ENCODE data around the gene RPS21. TPM values are rescaled to one million over a fixed set of nuclear protein-coding genes. Genes with fewer than 3 reads are reported as not detected.

The RPS21 gene
- total RNA-seq, 1 experiment from 2014 or later: 2,488 TPM

DNA sequence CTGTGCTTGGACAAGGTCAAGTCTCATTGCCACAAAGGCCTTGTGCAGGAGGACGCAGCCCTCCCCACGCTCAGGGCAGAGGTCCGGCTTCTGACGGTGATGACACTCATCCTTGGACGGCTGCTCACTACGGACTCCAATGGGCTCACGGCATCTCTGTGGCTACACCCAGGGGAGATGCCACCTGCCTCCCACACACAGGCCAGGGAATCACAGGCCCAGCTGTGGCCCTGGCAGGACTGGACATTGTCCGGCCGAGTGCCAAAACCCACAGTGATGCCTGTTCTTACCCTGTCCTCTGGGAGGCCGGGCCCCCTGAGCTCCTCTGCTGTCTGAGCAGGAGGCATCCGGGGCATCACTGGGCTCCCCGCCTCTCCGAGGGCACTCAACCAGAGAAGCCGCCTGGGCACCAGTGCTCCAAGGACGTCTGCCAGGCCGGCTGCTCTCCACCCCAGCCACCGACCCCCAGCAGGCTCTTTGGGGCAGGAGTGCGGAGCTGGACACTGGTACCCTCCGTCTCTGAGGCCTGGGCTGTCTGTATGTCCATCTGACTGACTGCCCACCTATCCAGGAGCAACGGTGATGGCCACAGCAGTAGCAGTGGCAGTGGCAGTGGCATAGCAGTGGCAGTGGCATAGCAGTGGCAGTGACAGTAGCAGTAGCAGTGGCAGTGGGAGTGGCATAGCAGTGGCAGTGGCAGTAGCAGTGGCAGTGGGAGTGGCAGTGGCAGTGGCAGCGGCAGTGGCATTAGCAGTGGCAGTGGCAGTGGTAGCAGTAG lies 38.6 kb downstream of the RPS21 start:
- no peak overlapping the region for H3K4me2 ChIP-seq (ENCODE audit: low read length)
- ChIA-PET CTCF (interaction anchor here (1.2 to 2.3 kb wide), 2 partner anchors 15 to 75 kb away, joined by 3 to 7 read pairs; no protein-coding TSS in a partner anchor), POLR2A (no interaction called here), RAD21 (ENCODE audit: low non-redundant PET in 1 of 2, low total read pairs in 2 of 2, uncharacterized antibody in 2 of 2, unreplicated experiment in 2 of 2) (no interaction called here)
- no peak overlapping the region for H3K4me3 ChIP-seq (replicated peaks in 1 of 2; ENCODE audit: low read depth in 1 of 2, low read length in 2 of 2)
- TF ChIP-seq ZFX (IDR thresholded peaks at IDR 0.05) (no peak), RAD21 (IDR thresholded peaks at IDR 0.05; ENCODE audit: low read depth) (no peak), POLR2A (IDR thresholded peaks at IDR 0.05; ENCODE audit: borderline replicate concordance, extremely low read depth, insufficient read depth, insufficient read length) (no peak), ELF1 (IDR thresholded peaks at IDR 0.05; ENCODE audit: borderline replicate concordance, low read depth) (no peak), TCF7L2 (IDR thresholded peaks at IDR 0.05; ENCODE audit: borderline replicate concordance, extremely low read depth, insufficient read depth, insufficient read length) (no peak), SP1 (IDR thresholded peaks at IDR 0.05; ENCODE audit: low read depth) (no peak), JUND (IDR thresholded peaks at IDR 0.05) (no peak), CBX3 (IDR thresholded peaks at IDR 0.05; ENCODE audit: low read depth) (no peak), CEBPB (IDR thresholded peaks at IDR 0.05; ENCODE audit: low read depth) (no peak), FOSL1 (IDR thresholded peaks at IDR 0.05; ENCODE audit: low read depth) (no peak), SRF (IDR thresholded peaks at IDR 0.05; ENCODE audit: low read depth) (no peak), POLR2AphosphoS5 (IDR thresholded peaks at IDR 0.05; ENCODE audit: low read depth, low read length) (no peak), EGR1 (IDR thresholded peaks at IDR 0.05; ENCODE audit: low read depth) (no peak), ZNF274 (IDR thresholded peaks at IDR 0.05; ENCODE audit: low read depth, low read length) (no peak), EZH2 (IDR thresholded peaks at IDR 0.05) (no peak), SIN3A (IDR thresholded peaks at IDR 0.05; ENCODE audit: low read depth) (no peak)
- TF ChIP-seq, protein P1, sequence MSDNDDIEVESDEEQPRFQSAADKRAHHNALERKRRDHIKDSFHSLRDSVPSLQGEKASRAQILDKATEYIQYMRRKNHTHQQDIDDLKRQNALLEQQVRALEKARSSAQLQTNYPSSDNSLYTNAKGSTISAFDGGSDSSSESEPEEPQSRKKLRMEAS (IDR thresholded peaks at IDR 0.05): no peak
- TF ChIP-seq, protein P2, sequence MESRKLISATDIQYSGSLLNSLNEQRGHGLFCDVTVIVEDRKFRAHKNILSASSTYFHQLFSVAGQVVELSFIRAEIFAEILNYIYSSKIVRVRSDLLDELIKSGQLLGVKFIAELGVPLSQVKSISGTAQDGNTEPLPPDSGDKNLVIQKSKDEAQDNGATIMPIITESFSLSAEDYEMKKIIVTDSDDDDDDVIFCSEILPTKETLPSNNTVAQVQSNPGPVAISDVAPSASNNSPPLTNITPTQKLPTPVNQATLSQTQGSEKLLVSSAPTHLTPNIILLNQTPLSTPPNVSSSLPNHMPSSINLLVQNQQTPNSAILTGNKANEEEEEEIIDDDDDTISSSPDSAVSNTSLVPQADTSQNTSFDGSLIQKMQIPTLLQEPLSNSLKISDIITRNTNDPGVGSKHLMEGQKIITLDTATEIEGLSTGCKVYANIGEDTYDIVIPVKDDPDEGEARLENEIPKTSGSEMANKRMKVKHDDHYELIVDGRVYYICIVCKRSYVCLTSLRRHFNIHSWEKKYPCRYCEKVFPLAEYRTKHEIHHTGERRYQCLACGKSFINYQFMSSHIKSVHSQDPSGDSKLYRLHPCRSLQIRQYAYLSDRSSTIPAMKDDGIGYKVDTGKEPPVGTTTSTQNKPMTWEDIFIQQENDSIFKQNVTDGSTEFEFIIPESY (IDR thresholded peaks at IDR 0.05; ENCODE audit: extremely low read depth, insufficient replicate concordance, low read length): no peak
- TF ChIP-seq, protein P3, sequence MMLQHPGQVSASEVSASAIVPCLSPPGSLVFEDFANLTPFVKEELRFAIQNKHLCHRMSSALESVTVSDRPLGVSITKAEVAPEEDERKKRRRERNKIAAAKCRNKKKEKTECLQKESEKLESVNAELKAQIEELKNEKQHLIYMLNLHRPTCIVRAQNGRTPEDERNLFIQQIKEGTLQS (IDR thresholded peaks at IDR 0.05): no peak
- TF ChIP-seq, protein P4, sequence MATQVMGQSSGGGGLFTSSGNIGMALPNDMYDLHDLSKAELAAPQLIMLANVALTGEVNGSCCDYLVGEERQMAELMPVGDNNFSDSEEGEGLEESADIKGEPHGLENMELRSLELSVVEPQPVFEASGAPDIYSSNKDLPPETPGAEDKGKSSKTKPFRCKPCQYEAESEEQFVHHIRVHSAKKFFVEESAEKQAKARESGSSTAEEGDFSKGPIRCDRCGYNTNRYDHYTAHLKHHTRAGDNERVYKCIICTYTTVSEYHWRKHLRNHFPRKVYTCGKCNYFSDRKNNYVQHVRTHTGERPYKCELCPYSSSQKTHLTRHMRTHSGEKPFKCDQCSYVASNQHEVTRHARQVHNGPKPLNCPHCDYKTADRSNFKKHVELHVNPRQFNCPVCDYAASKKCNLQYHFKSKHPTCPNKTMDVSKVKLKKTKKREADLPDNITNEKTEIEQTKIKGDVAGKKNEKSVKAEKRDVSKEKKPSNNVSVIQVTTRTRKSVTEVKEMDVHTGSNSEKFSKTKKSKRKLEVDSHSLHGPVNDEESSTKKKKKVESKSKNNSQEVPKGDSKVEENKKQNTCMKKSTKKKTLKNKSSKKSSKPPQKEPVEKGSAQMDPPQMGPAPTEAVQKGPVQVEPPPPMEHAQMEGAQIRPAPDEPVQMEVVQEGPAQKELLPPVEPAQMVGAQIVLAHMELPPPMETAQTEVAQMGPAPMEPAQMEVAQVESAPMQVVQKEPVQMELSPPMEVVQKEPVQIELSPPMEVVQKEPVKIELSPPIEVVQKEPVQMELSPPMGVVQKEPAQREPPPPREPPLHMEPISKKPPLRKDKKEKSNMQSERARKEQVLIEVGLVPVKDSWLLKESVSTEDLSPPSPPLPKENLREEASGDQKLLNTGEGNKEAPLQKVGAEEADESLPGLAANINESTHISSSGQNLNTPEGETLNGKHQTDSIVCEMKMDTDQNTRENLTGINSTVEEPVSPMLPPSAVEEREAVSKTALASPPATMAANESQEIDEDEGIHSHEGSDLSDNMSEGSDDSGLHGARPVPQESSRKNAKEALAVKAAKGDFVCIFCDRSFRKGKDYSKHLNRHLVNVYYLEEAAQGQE (IDR thresholded peaks at IDR 0.05; ENCODE audit: low read depth): no peak
- H3K36me3 ChIP-seq (ENCODE audit: control insufficient read depth in 1 of 2, insufficient read depth in 2 of 2, low read length in 2 of 2): no peaks in the 10 kb centered on the region
- H3K9me2 ChIP-seq (ENCODE audit: insufficient read depth): no peaks in the 10 kb centered on the region
- no peak overlapping the region; the same call in 1 of the 2 replicates for H3K27ac ChIP-seq (ENCODE audit: low read depth, low read length)
- intact Hi-C loops (cut with micrococcal nuclease): no loop called here
- no peaks in the 10 kb centered on the region for H3K9me3 ChIP-seq (ENCODE audit: control insufficient read depth in 1 of 2, insufficient read depth in 1 of 2, low read depth in 1 of 2, low read length in 2 of 2)
- H4K20me1 ChIP-seq (ENCODE audit: insufficient read depth): no peaks in the 10 kb centered on the region
- H3K79me2 ChIP-seq (ENCODE audit: insufficient read depth, low read length): no peaks in the 10 kb centered on the region
- H3K9ac ChIP-seq (ENCODE audit: low read length): no peak overlapping the region
- peaks cover 29 to 39% of the 10 kb centered on the region in 2 experiments for H3K4me1 ChIP-seq (ENCODE audit: control insufficient read depth in 1 of 2, insufficient read depth in 2 of 2, low read length in 2 of 2)
- no peak for ATAC-seq
- no peak for DNase-seq (ENCODE audit: low read depth, low spot score)
- no TSS peak for BruUV-seq (replicated peaks)
- H2AFZ ChIP-seq (ENCODE audit: low read depth, low read length, poor library complexity, severe bottlenecking): no peak overlapping the region
- no peaks in the 10 kb centered on the region for H3K27me3 ChIP-seq (ENCODE audit: insufficient read depth, low read length)

Measured in HCT116 (cell line).